Natural killer cell (primary cell): Measurements from ENCODE around the gene SPEF1. TPM values are rescaled to one million over a fixed set of nuclear protein-coding genes. Genes with fewer than 3 reads are reported as not detected.

Source experiments
- ATAC-seq, 3 donors: fragments of 150-1000 bp in 2 of 3; fragments of 200-7000 bp in 1 of 3; cut with Tn5 transposase; 1 replicate in 1 of 3; 2 replicates in 2 of 3; pipeline ENCODE4 v1.10.0; 2021; ENCODE audit warnings: mild to moderate bottlenecking in 2 of 3, moderate library complexity in 2 of 3
- DNase-seq, 2 donors: peaks; one replicate each; pipeline versions ENCODE4 v3.0.0 to v3.0.0-alpha.2; 2013 to 2021; ENCODE audit warnings: mixed read lengths in 1 of 2
- H3K27ac ChIP-seq: one replicate; pipeline ENCODE4 v1.5.1; 2013; ENCODE audit warnings: mild to moderate bottlenecking, low read length
- H3K27me3 ChIP-seq: one replicate; pipeline ENCODE4 v1.6.1; 2013; ENCODE audit warnings: low read length; ENCODE audit not compliant: control insufficient read depth, insufficient read depth
- H3K36me3 ChIP-seq: one replicate; pipeline ENCODE4 v1.6.1; 2013; ENCODE audit warnings: low read length; ENCODE audit not compliant: control insufficient read depth, insufficient read depth
- H3K4me1 ChIP-seq: one replicate; pipeline ENCODE4 v1.6.1; 2013; ENCODE audit warnings: low read length; ENCODE audit not compliant: control insufficient read depth, insufficient read depth
- H3K4me3 ChIP-seq: one replicate; pipeline ENCODE4 v1.5.1; 2013; ENCODE audit warnings: low read length
- H3K9me3 ChIP-seq: one replicate; pipeline ENCODE4 v1.6.1; 2013; ENCODE audit warnings: low read length; ENCODE audit not compliant: control insufficient read depth, insufficient read depth
- H3K27ac Mint-ChIP-seq, 2 donors: one replicate each; pipeline ENCODE4 v1.8.0; 2022; ENCODE audit warnings: mild to moderate bottlenecking in 2 of 2, mixed read lengths in 2 of 2, moderate library complexity in 1 of 2
- H3K27me3 Mint-ChIP-seq, 2 donors: one replicate each; pipeline ENCODE4 v1.8.0; 2022; ENCODE audit warnings: low read depth in 2 of 2, mixed read lengths in 2 of 2
- H3K36me3 Mint-ChIP-seq: one replicate; pipeline ENCODE4 v1.8.0; 2022; ENCODE audit warnings: mixed read lengths
- H3K4me1 Mint-ChIP-seq, 2 donors: one replicate each; pipeline ENCODE4 v1.8.0; 2022; ENCODE audit warnings: mixed read lengths in 2 of 2
- H3K4me3 Mint-ChIP-seq: one replicate; pipeline ENCODE4 v1.8.0; 2022; ENCODE audit warnings: mild to moderate bottlenecking, moderate library complexity, mixed read lengths
- H3K9me3 Mint-ChIP-seq, 2 donors: one replicate each; pipeline ENCODE4 v1.8.0; 2022; ENCODE audit warnings: mixed read lengths in 2 of 2
- WGBS: methylation state at CpG from one replicate; pipeline ENCODE4 v1.1.7; 2013; ENCODE audit warnings: missing lambda C conversion rate; ENCODE audit not compliant: insufficient coverage; 5-methylcytosine and 5-hydroxymethylcytosine counted together
- intact Hi-C: fragments of 100-400 bp; cut with micrococcal nuclease; formaldehyde crosslinking; loops from one replicate; pipeline ENCODE4 v1.14.2; 2022
- total RNA-seq, 4 donors: library from RNA; stranded (reverse); fragments of 120-200 nt in 1 of 4; gene quantifications; one replicate each; pipeline versions ENCODE4 v1.2.3 to v1.2.4, GENCODE V29; 2013 to 2022
- TF ChIP-seq, protein P1 (sequence below): fragments of 200-600 bp; IDR thresholded peaks from one replicate; pipeline ENCODE4 v1.8.0; 2022; ENCODE audit warnings: antibody characterized with exemption

Gene SPEF1
- total RNA-seq, 3 donors from 2014 or later (not counting 1 experiment from before 2014, with no cell fraction given): 0.23 TPM; not detected in 2

DNA sequence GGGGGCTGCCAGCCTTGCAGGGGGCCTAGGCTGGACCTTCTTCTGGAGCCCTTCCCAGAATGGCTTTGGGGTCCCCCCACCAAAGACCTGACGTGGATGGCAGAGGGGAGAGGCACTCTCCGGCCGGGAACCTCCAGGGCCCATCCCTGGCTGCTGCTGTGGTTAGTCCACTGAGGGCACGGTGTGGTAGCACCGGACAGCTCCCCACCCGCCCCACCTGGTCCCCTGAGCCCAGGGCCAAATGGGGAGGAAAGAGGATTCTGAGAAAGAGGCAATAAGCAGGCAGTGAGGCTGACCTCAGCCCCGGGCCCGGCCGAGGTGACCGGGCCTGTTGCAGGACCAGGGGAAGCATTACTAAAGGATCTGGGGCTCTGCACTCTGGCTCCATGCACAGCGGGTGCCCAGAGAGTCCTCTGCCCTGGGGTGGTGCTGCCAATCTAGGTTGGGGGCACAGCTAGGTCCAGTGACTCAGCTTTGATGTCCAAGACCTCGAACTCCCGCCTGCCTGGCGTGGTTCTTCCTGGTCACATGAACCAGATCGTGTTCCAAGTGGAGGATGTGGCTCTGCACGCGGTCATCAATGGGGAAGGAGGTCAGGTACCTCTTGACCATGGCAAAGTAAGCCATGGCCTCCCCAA, 3.1 kb upstream of the SPEF1 start:
- Histone ChIP-seq H3K27ac (no peak overlapping the region), H3K4me3 (no peak overlapping the region), H3K4me1 (peaks cover 34% of the 10 kb centered on the region), H3K27me3 (no peaks in the 10 kb centered on the region), H3K36me3 (no peaks in the 10 kb centered on the region), H3K9me3 (no peaks in the 10 kb centered on the region)
- 91% methylated on average over 17 of the region's 17 CpGs for WGBS
- Mint-ChIP-seq H3K4me1 (peaks cover 32 to 63% of the 10 kb centered on the region in 2 donors), H3K9me3 (no peaks in the 10 kb centered on the region), H3K27me3 (no peaks in the 10 kb centered on the region), H3K4me3 (peak overlapping the region; percentile 75), H3K27ac (peak overlapping the region; percentile 69 to 74), H3K36me3 (no peaks in the 10 kb centered on the region)
- ATAC-seq: no peak
- TF ChIP-seq, protein P1, sequence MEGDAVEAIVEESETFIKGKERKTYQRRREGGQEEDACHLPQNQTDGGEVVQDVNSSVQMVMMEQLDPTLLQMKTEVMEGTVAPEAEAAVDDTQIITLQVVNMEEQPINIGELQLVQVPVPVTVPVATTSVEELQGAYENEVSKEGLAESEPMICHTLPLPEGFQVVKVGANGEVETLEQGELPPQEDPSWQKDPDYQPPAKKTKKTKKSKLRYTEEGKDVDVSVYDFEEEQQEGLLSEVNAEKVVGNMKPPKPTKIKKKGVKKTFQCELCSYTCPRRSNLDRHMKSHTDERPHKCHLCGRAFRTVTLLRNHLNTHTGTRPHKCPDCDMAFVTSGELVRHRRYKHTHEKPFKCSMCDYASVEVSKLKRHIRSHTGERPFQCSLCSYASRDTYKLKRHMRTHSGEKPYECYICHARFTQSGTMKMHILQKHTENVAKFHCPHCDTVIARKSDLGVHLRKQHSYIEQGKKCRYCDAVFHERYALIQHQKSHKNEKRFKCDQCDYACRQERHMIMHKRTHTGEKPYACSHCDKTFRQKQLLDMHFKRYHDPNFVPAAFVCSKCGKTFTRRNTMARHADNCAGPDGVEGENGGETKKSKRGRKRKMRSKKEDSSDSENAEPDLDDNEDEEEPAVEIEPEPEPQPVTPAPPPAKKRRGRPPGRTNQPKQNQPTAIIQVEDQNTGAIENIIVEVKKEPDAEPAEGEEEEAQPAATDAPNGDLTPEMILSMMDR: no peak
- intact Hi-C loops: loop anchor here (10.0 kb wide), 1 partner anchor 300 kb away; no protein-coding TSS in a partner anchor
- DNase-seq: no peak

- H3K27me3 ChIP-seq: peaks cover 6% of the 10 kb centered on the region
- H3K4me3 ChIP-seq: no peak overlapping the region
- H3K27ac Mint-ChIP-seq: peak overlapping the region; percentile 26 to 82
- 92% methylated on average over 10 of the region's 10 CpGs for WGBS
- TF ChIP-seq, protein P1: no peak
- H3K9me3 ChIP-seq: no peaks in the 10 kb centered on the region
- no peak overlapping the region for H3K27ac ChIP-seq
- H3K4me1 ChIP-seq: peaks cover 36% of the 10 kb centered on the region
- ATAC-seq (no peak), DNase-seq (no peak)
- H3K4me3 Mint-ChIP-seq: no peak overlapping the region
- H3K9me3 Mint-ChIP-seq: no peaks in the 10 kb centered on the region
- H3K36me3 Mint-ChIP-seq: no peaks in the 10 kb centered on the region
- H3K4me1 Mint-ChIP-seq: peaks cover 26 to 65% of the 10 kb centered on the region in 2 donors
- no peaks in the 10 kb centered on the region for H3K27me3 Mint-ChIP-seq
- intact Hi-C loops: loop anchor here (10.0 kb wide), 1 partner anchor 301 kb away; no protein-coding TSS in a partner anchor
- H3K36me3 ChIP-seq: no peaks in the 10 kb centered on the region
These were observed 2.4 kb upstream of the SPEF1 start for GRCh38 chr20:3783511-3784195.

DNA sequence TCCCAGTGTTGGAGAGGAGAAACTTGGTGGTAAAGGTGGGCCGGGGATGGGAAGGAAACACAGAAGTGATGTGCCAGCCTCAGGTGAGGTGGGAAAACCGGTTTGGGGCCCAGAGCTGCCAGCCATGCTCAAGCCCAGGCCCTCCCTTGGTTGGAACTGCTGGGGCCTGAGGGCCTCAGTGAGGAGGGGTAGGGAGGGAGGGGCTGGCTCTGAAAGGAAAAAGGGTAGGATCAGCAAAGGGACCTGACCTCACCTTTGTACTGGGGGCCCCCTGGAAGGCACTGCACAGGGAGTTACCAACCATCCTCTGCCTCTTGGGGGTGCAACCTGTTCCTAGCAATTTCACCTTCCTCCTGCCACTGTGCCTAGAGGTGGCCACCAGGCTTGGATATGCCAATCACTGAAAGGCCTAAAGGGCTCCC, 1.8 kb upstream of the SPEF1 start:
- Mint-ChIP-seq H3K9me3 (no peaks in the 10 kb centered on the region), H3K27ac (peak overlapping the region; percentile 26 to 82), H3K27me3 (no peaks in the 10 kb centered on the region), H3K36me3 (no peaks in the 10 kb centered on the region), H3K4me3 (no peak overlapping the region), H3K4me1 (peaks cover 23 to 67% of the 10 kb centered on the region in 2 donors)
- intact Hi-C loops: loop anchor here (10.0 kb wide), 1 partner anchor 302 kb away; no protein-coding TSS in a partner anchor
- TF ChIP-seq, protein P1: no peak
- H3K27ac ChIP-seq: no peak overlapping the region
- DNase-seq (peak in 1 of 2 donors; percentile 39), ATAC-seq (no peak)
- no peak overlapping the region for H3K4me3 ChIP-seq
- WGBS: 91% methylated on average over 2 of the region's 2 CpGs
- H3K4me1 ChIP-seq: peaks cover 41% of the 10 kb centered on the region
- no peaks in the 10 kb centered on the region for H3K9me3 ChIP-seq
- no peaks in the 10 kb centered on the region for H3K36me3 ChIP-seq
- H3K27me3 ChIP-seq: peaks cover 12% of the 10 kb centered on the region
